ENCODE results near the gene THSD4. TPM values are rescaled to one million over a fixed set of nuclear protein-coding genes. Genes with fewer than 3 reads are reported as not detected.

Gene THSD4
- total and polyA plus RNA-seq, 9 of the 15 experiments (the other 6 are each of a cell fraction or from before 2014, with no cell fraction given): 0.04 TPM; not detected in 5

GRCh38 chr15:71224024-71224423 is 108.8 kb downstream of the THSD4 start:
- intact Hi-C loops (cut with micrococcal nuclease): no loop called here
- H3K36me3 ChIP-seq (ENCODE audit: control insufficient read depth, insufficient read depth, low read length): no peaks in the 10 kb centered on the region
- no peaks in the 10 kb centered on the region for H3K4me1 ChIP-seq (replicated peaks in 1 of 2; ENCODE audit: control insufficient read depth in 2 of 2, insufficient read depth in 2 of 2, low read length in 2 of 2)
- CTCF ChIA-PET (ENCODE audit: low intra/inter-chr PET ratio): no interaction called here
- H3K79me2 ChIP-seq (ENCODE audit: control insufficient read depth, insufficient read depth, low read length): no peaks in the 10 kb centered on the region
- no peaks in the 10 kb centered on the region for H4K20me1 ChIP-seq (replicated peaks; ENCODE audit: control insufficient read depth, insufficient read depth, low read length)
- H3K27me3 ChIP-seq (ENCODE audit: control insufficient read depth in 2 of 2, insufficient read depth in 2 of 2, low read length in 2 of 2): peaks cover 0 to 4% of the 10 kb centered on the region in 2 experiments; a peak in 1 of 5 replicates
- ATAC-seq (no peak), DNase-seq (ENCODE audit: extremely low read depth in 1 of 4, low spot score in 3 of 4) (no peak), FAIRE-seq (no peak)
- no peak overlapping the region for H2AFZ ChIP-seq (ENCODE audit: low read depth, low read length)
- in situ Hi-C loops (cut with MboI): no loop called here
- no peak overlapping the region for H3K9ac ChIP-seq (ENCODE audit: insufficient read depth in 1 of 2, low read depth in 2 of 2, low read length in 2 of 2)
- no peak overlapping the region for H3K27ac ChIP-seq (ENCODE audit: extremely low read depth, low read depth, low read length)
- no peaks in the 10 kb centered on the region for H3K9me1 ChIP-seq (ENCODE audit: control insufficient read depth, insufficient read depth, low read length)
- no peak overlapping the region for H3K4me3 ChIP-seq
- WGBS (ENCODE audit: insufficient coverage, low coverage, missing lambda C conversion rate): 0% methylated on average over 4 of the region's 4 CpGs
- no TSS peak for BruUV-seq (replicated peaks)
- H3K4me2 ChIP-seq (ENCODE audit: insufficient read depth, low read length): no peak overlapping the region
- POLR2A ChIA-PET: no interaction called here
- H3K9me3 ChIP-seq (replicated peaks; ENCODE audit: control insufficient read depth, insufficient read depth, low read depth, low read length): no peaks in the 10 kb centered on the region
- TF ChIP-seq STAT5B (CRISPR knock-in tag; IDR thresholded peaks at IDR 0.05) (no peak), XRCC3 (IDR thresholded peaks at IDR 0.05) (no peak), HMG20A (CRISPR knock-in tag; conservative IDR thresholded peaks at IDR 0.05) (no peak)

GRCh38 chr15:71225851-71226250 is 110.6 kb downstream of the THSD4 start:
- Histone ChIP-seq H3K9me1 (ENCODE audit: control insufficient read depth, insufficient read depth, low read length) (no peaks in the 10 kb centered on the region), H4K20me1 (replicated peaks; ENCODE audit: control insufficient read depth, insufficient read depth, low read length) (no peaks in the 10 kb centered on the region), H2AFZ (ENCODE audit: low read depth, low read length) (no peak overlapping the region), H3K4me3 (no peak overlapping the region), H3K27me3 (ENCODE audit: control insufficient read depth in 2 of 2, insufficient read depth in 2 of 2, low read length in 2 of 2) (peaks cover 0 to 9% of the 10 kb centered on the region in 2 experiments; a peak in 1 of 5 replicates), H3K9me3 (replicated peaks; ENCODE audit: control insufficient read depth, insufficient read depth, low read depth, low read length) (no peaks in the 10 kb centered on the region), H3K4me1 (replicated peaks in 1 of 2; ENCODE audit: control insufficient read depth in 2 of 2, insufficient read depth in 2 of 2, low read length in 2 of 2) (no peaks in the 10 kb centered on the region), H3K27ac (ENCODE audit: extremely low read depth, low read depth, low read length) (no peak overlapping the region), H3K9ac (ENCODE audit: insufficient read depth in 1 of 2, low read depth in 2 of 2, low read length in 2 of 2) (no peak overlapping the region), H3K4me2 (ENCODE audit: insufficient read depth, low read length) (no peak overlapping the region), H3K79me2 (ENCODE audit: control insufficient read depth, insufficient read depth, low read length) (no peaks in the 10 kb centered on the region), H3K36me3 (ENCODE audit: control insufficient read depth, insufficient read depth, low read length) (no peaks in the 10 kb centered on the region)
- in situ Hi-C loops (cut with MboI): no loop called here
- TF ChIP-seq ATF7 (IDR thresholded peaks at IDR 0.05) (no peak), HMG20A (CRISPR knock-in tag; conservative IDR thresholded peaks at IDR 0.05) (no peak), BRCA1 (IDR thresholded peaks at IDR 0.05) (no peak), BRCA1 (CRISPR knock-in tag; IDR thresholded peaks at IDR 0.05) (no peak)
- POLR2A ChIA-PET: no interaction called here
- ATAC-seq (no peak), FAIRE-seq (no peak), DNase-seq (ENCODE audit: extremely low read depth in 1 of 4, low spot score in 3 of 4) (no peak)
- BruUV-seq (replicated peaks): no TSS peak
- intact Hi-C loops (cut with micrococcal nuclease): no loop called here
- 0% methylated on average over 2 of the region's 2 CpGs for WGBS (ENCODE audit: insufficient coverage, low coverage, missing lambda C conversion rate)
- CTCF ChIA-PET (ENCODE audit: low intra/inter-chr PET ratio): no interaction called here
